Measurements from ENCODE around the gene ASTN2. TPM values are rescaled to one million over a fixed set of nuclear protein-coding genes. Genes with fewer than 3 reads are reported as not detected.
"Not testable (repeated sequence)": the region's sequence is repeated elsewhere in the genome, so short reads cannot be mapped to it uniquely, and the experiment has no call there.

The ASTN2 gene
- total RNA-seq, 1 donor from 2014 or later = 2.3 TPM

DNA sequence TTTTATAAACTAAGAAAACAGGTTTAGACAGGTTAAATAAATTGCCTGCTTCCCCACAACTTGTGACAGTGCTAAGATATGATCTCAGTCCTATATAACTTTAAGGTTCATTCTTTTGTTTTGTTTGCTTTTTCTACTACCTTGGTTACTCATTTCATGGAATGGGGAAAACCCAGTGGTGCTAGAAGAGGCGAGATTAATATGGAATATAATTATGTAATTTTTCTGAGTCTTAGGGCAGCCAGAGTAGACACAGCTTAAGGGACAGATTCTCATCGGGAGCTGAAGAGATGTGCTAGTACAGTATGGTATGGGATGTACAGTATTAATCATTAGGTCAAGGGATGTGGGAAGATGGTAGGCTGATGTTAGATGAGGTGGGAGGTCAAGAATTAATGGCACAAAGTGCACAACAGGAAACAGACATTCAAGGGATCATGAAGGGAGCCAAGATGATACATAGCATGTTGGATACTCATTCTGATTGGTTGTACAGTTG is 721.6 kb downstream of the ASTN2 start:
- Histone ChIP-seq H3K27me3 (no peaks in the 10 kb centered on the region), H3K27ac (no peak overlapping the region), H3K4me3 (no peak overlapping the region), H3K4me1 (peaks cover 4 to 9% of the 10 kb centered on the region in 2 donors), H3K9me3 (no peaks in the 10 kb centered on the region), H3K36me3 (peaks cover 8 to 12% of the 10 kb centered on the region in 2 donors)
- intact Hi-C loops (cut with DNase I) = no loop called here
- TF ChIP-seq, protein P1, sequence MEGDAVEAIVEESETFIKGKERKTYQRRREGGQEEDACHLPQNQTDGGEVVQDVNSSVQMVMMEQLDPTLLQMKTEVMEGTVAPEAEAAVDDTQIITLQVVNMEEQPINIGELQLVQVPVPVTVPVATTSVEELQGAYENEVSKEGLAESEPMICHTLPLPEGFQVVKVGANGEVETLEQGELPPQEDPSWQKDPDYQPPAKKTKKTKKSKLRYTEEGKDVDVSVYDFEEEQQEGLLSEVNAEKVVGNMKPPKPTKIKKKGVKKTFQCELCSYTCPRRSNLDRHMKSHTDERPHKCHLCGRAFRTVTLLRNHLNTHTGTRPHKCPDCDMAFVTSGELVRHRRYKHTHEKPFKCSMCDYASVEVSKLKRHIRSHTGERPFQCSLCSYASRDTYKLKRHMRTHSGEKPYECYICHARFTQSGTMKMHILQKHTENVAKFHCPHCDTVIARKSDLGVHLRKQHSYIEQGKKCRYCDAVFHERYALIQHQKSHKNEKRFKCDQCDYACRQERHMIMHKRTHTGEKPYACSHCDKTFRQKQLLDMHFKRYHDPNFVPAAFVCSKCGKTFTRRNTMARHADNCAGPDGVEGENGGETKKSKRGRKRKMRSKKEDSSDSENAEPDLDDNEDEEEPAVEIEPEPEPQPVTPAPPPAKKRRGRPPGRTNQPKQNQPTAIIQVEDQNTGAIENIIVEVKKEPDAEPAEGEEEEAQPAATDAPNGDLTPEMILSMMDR (IDR thresholded peaks at IDR 0.05) = no peak
- no peak for DNase-seq (ENCODE audit: low spot score in 2 of 2)

DNA sequence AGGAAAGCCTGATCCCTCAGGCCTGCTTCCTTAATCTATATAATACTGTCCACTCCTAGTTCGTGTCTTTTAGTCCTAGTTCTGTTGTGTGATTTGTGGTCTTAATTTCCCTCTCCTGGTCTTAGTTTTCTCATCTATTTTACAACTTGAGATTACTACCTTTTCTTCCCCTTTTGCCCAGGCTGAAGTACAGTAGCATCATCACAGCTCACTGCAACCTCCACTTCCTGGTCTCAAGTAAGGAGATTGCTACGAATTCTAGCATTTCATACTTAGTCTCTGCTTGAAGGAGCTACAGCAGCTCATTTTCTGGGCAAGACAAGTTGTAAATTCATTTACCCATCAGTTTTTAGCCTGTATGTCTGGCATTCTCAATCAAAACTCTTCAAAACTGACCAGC is 722.2 kb downstream of the ASTN2 start:
- peaks cover 4 to 13% of the 10 kb centered on the region in 2 donors for H3K4me1 ChIP-seq
- no peak overlapping the region for H3K4me3 ChIP-seq
- H3K27me3 ChIP-seq = no peaks in the 10 kb centered on the region
- no peaks in the 10 kb centered on the region for H3K9me3 ChIP-seq
- peaks cover 2 to 5% of the 10 kb centered on the region in 2 donors for H3K36me3 ChIP-seq
- TF ChIP-seq, protein P1 (IDR thresholded peaks at IDR 0.05) = no peak
- H3K27ac ChIP-seq = no peak overlapping the region
- intact Hi-C loops (cut with DNase I) = no loop called here
- DNase-seq (ENCODE audit: low spot score in 2 of 2) = no peak

DNA sequence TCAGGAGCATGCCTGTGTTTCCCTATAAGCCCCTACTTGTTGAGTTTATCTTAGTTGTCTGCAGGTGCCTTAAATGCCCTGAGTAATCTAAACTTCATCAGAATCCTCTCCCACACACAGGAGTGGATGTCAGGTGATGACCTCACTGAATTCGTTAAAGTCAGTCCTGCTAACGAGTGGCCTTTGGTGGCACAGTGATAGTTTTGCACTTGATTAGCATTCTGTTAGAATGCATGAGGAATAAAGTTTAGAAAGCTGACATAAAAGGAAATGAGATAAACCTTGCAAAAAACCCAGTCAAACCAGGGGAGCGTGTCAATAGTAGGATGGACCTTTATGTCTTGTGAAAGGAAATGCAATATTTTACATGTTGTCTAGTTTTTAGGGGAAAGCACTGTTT is 723.2 kb downstream of the ASTN2 start:
- no peak for DNase-seq (ENCODE audit: low spot score in 2 of 2)
- Histone ChIP-seq H3K27ac (no peak overlapping the region), H3K4me1 (peaks cover 0 to 16% of the 10 kb centered on the region in 2 donors), H3K4me3 (no peak overlapping the region), H3K27me3 (no peaks in the 10 kb centered on the region), H3K36me3 (no peaks in the 10 kb centered on the region), H3K9me3 (no peaks in the 10 kb centered on the region)
- intact Hi-C loops (cut with DNase I) = no loop called here
- TF ChIP-seq, protein P1 (IDR thresholded peaks at IDR 0.05) = no peak

DNA sequence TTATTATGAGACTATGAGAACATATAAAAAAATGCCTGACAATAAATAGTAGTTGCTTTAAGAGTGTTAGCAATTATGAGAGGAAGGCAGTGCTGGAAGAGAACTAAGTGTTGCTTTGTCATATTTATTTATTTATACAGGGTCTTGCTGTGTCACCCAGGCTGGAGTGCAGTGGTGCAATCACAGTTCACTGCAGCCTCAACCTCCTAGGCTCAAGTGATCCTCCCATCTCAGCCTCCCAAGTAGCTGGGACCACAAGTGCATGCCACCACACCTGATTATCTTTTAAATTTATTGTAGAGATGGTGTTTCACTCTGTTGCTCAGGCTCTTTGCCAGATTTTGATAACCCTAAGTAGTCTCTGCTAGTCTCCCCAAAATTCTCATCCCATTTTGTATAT is 724.1 kb downstream of the ASTN2 start:
- H3K4me3 ChIP-seq; H3K27ac ChIP-seq; H3K27me3 ChIP-seq; H3K9me3 ChIP-seq; intact Hi-C loops (cut with DNase I); DNase-seq (ENCODE audit: low spot score in 2 of 2); H3K36me3 ChIP-seq: not testable (repeated sequence)
- peaks cover 0 to 19% of the 10 kb centered on the region in 2 donors for H3K4me1 ChIP-seq

DNA sequence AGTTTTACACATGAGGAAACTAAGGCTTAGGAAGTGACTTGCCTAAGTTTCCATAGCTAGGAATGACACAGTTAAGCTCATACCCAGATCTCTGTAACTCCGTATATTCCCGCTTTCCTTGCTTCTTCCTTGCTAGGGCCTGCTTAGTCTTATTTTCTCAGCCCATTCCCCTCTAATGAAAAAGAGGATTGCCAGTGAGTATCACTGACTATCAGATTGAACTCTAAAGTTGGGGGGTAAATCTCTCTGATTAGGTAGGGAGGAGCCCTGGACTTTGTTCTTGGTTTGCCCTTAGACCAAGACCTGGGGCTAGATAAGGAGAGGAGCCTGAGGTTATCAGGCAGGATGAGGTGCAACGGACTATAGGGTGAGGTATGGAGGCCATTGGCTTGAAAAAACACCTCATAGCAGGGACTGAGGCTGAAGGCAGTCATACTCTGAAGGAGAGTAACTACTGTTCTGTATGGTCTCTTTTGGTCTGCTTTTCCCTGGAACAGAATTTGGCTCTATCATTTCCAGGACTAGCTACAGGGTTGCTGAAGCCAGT is 725.3 kb downstream of the ASTN2 start:
- peaks cover 0 to 19% of the 10 kb centered on the region in 2 donors for H3K4me1 ChIP-seq
- H3K4me3 ChIP-seq = peak overlapping the region in 1 of 2 donors; percentile 81
- intact Hi-C loops (cut with DNase I) = no loop called here
- no peaks in the 10 kb centered on the region for H3K36me3 ChIP-seq
- H3K9me3 ChIP-seq = no peaks in the 10 kb centered on the region
- no peaks in the 10 kb centered on the region for H3K27me3 ChIP-seq
- TF ChIP-seq, protein P1 (IDR thresholded peaks at IDR 0.05) = no peak
- DNase-seq (ENCODE audit: low spot score in 2 of 2) = no peak
- H3K27ac ChIP-seq = no peak overlapping the region

DNA sequence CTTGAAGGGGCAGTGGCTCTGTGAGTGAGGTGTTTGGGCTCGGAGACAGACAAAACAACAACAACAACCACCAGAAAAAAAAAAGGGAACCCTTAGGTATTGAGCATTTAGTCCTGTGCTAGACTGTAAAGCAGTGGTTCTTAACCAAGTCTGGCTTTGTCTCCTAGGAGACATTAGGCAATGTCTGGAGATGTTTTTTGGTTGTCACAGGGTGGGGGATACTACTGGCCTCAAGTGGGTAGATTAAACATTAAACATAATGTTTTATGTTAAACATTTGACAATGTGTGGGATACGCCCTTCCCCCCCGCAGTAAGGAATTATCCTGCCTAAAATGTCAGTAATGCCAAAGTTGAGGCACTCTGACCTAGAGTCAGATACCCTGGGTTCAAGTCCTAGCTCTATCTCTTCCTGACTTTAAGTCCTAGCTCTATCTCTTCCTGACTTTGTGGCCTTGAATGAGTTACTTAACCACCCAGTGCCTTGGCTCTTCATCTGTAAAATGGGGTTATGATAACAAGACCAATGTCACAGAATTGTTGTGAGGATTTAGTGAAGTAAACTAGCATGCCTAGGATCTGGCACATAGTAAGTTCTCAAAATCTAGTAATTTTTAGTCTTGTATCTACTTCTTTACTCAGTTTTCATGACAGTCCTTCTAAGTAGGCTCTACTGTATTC is 725.9 kb downstream of the ASTN2 start:
- no peak overlapping the region for H3K27ac ChIP-seq
- intact Hi-C loops (cut with DNase I) = no loop called here
- H3K4me1 ChIP-seq = peaks cover 0 to 19% of the 10 kb centered on the region in 2 donors
- H3K9me3 ChIP-seq = no peaks in the 10 kb centered on the region
- no peaks in the 10 kb centered on the region for H3K36me3 ChIP-seq
- no peak for DNase-seq (ENCODE audit: low spot score in 2 of 2)
- no peaks in the 10 kb centered on the region for H3K27me3 ChIP-seq
- peak overlapping the region in 1 of 2 donors; percentile 81 for H3K4me3 ChIP-seq
- TF ChIP-seq, protein P1 (IDR thresholded peaks at IDR 0.05) = no peak

All from ascending aorta (tissue), 2 donors.